Measurements from ENCODE around the gene PGM2.

Gene PGM2

DNA sequence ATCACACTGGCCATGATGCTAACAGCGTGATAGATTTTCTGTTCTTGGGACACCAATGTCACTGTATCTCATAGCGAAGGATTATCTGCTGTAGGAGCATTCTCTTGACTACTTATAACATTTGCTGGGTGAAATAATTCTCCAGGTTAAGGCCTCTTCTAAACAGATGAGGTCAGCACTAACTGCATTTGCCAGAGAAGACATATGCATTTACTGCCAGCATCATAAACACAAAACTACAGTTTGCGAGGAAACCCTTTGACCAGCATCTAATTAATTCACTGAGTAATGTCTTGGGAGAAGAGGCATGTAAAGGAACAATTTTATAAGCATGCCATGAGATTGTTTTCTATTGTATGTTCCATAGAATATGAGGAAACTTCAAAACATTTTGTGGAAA, 78.3 kb downstream of the PGM2 start:
- no peak for DNase-seq

GRCh38 chr4:37905533-37906169, 79.2 kb downstream of the PGM2 start:
- no peak for DNase-seq

DNA sequence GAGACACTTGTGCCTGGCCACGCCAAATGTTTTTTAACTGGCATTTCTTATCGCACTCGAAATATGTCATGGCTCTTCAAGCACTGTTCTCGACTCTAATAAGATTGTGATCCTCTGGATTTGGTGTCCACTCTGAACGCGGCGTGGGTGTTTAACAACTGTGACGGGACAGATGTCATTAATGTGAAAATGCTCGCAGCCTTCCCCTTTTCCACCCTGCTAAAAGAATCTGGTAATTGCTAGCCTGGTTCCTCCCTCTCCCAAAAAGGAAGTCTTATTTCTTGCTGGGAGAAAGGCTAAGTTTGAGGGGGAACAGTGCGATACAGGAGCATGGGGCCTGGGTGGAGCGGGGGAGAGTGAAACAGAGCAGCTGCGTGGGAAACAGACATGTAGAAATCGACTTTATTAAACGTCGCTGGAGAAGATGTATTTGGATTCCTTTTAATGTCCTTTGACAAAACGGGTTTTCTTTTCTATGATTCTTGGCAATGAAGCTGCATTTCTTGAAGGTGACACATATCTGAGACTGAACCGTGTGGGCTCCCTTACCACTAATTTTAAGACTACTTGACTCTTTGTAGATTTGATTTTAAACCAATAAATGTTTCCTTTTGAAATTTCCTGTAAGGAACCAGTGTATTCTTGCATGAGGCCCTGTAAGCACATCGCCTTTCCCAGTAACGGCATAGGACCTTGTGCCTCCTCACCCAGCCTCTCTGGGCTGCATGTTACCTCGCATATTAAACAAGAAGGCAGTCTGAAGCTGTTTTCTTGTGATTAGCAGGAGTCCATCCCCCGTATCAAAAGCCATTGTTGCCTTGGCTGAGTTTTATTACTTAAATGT, 82.2 kb downstream of the PGM2 start:
- DNase-seq, result no peak

DNA sequence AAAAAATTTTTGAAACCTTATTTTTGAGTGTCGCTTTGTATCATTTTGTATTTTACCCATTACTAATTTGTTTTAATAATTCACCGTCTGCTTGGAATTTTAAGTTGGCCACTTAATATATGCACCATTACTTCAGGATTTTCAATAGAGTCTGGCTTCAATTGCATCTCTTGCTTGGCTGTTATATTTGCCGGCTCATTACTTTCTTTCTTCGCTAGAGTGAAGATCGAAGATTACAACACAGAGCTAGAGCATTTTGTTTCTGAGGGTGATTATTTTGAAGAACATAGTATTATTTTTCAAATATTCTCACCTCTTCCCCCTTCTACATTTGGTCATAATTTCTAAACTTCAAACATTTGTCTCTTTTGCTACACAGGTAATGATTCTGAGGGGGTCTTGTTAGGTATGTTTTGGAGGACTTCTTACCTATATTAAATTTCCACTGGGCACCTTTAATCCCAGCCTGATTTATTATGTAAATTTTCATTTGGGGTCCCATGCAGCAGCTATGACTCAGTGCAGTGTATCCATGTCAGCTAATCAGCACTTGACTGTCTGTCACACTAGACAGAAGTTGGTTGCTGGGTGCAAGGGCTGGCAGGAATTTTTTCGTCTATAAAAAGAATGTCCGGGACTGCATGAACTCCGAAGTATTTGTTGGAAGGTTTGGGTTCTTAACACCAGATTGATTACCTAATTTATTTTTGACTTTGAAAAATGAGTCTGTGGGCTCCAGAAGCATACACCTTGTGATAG, 83.0 kb downstream of the PGM2 start:
- DNase-seq, result no peak

DNA sequence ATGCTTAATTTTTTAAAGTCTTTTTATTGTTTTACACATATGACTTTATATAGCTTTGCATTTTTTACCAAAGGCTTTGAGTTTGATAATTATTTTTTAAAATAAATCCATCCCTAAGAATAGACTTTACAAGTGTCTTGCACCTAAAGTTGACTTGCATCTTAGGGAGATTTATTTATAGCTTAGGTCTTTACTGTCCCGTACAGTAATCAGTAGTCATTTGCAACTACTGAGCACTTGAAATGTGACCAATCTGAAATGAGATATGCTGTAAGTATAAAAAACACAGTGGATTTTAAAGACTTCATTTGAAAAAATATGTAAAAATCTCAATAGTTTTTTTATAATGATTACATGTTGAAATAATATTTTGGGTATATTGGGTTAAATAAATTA, 83.6 kb downstream of the PGM2 start:
- no peak for DNase-seq
